GM18873 (cell line): ENCODE measurements around the gene FRG2.
"Not testable (repeated sequence)": the region's sequence is repeated elsewhere in the genome, so short reads cannot be mapped to it uniquely, and the experiment has no call there.

Experiments used
- ATAC-seq: cut with Tn5 transposase; IDR thresholded peaks from one replicate; pipeline ENCODE4 v1.9.1; 2021; ENCODE audit warnings: mild to moderate bottlenecking, moderate library complexity, moderate number of reproducible peaks; ENCODE audit not compliant: unreplicated experiment, low FRiP score

FRG2 gene

GRCh38 chr4:190027156-190027555, at the start of gene FRG2:
Gene FRG2 (minus strand): TSS chr4:190027256. CDS start chr4:190027204, 52 bp downstream.
- not testable (repeated sequence) for ATAC-seq

- not testable (repeated sequence) for ATAC-seq
These were observed 41.3 kb upstream of the FRG2 start for GRCh38 chr4:190068351-190068750.

GRCh38 chr4:190064805-190065204, 37.7 kb upstream of the FRG2 start:
- not testable (repeated sequence) for ATAC-seq

- ATAC-seq, result not testable (repeated sequence)
These were observed 37.3 kb upstream of the FRG2 start, which contains the start of gene DBET for GRCh38 chr4:190064342-190064741. Gene DBET (plus strand): TSS chr4:190064502.

- ATAC-seq, result not testable (repeated sequence)
These were observed 31.9 kb upstream of the FRG2 start for GRCh38 chr4:190058997-190059396.

GRCh38 chr4:190049378-190050239, 22.6 kb upstream of the FRG2 start:
- ATAC-seq, result not testable (repeated sequence)

- not testable (repeated sequence) for ATAC-seq
These were observed 20.6 kb upstream of the FRG2 start for GRCh38 chr4:190047627-190048026.

- not testable (repeated sequence) for ATAC-seq
These were observed 13.8 kb upstream of the FRG2 start for GRCh38 chr4:190040873-190041272.

GRCh38 chr4:190037704-190038388, 10.8 kb upstream of the FRG2 start:
- not testable (repeated sequence) for ATAC-seq

- ATAC-seq, result not testable (repeated sequence)
These were observed 4.2 kb upstream of the FRG2 start for GRCh38 chr4:190031264-190031663.

GRCh38 chr4:190022614-190023281, 4.3 kb downstream of the FRG2 start:
- ATAC-seq, result not testable (repeated sequence)

GRCh38 chr4:190021973-190022372, 5.1 kb downstream of the FRG2 start:
- ATAC-seq, result not testable (repeated sequence)

- no peak for ATAC-seq
These were observed 6.0 kb downstream of the FRG2 start for GRCh38 chr4:190020790-190021717.

- not testable (repeated sequence) for ATAC-seq
These were observed 7.1 kb downstream of the FRG2 start for GRCh38 chr4:190019859-190020463.

GRCh38 chr4:190019023-190019858, 7.8 kb downstream of the FRG2 start:
- no peak for ATAC-seq

- no peak for ATAC-seq
These were observed 8.7 kb downstream of the FRG2 start for GRCh38 chr4:190018201-190018920.

- ATAC-seq, result no peak
These were observed 9.5 kb downstream of the FRG2 start for GRCh38 chr4:190017357-190018200.
